AG04450 (cell line): Measurements from ENCODE around the gene GRAP2. TPM values are rescaled to one million over a fixed set of nuclear protein-coding genes. Genes with fewer than 3 reads are reported as not detected.

Experiments
- CTCF ChIA-PET: fragments of 300-600, 350-600 bp; formaldehyde crosslinking; extraction: SDS; loops from one replicate; lab custom pipeline; 2022; ENCODE audit warnings: antibody characterized with exemption, inconsistent platforms; lab: Charles Lee
- POLR2A ChIA-PET: fragments of 350-600 bp; formaldehyde crosslinking; extraction: SDS; loops from one replicate; lab custom pipeline; 2021; ENCODE audit warnings: antibody characterized with exemption, inconsistent platforms; lab: Yijun Ruan, JAX
- DNase-seq: peaks from one replicate; pipeline ENCODE4 v3.0.0-alpha.2; 2011; ENCODE audit warnings: low read depth, low spot score
- H3K27ac ChIP-seq: one replicate; pipeline ENCODE4 v1.5.1; 2012; ENCODE audit warnings: low read depth, low read length, control low read depth
- H3K27me3 ChIP-seq: one replicate; pipeline ENCODE4 v1.6.0; 2012; ENCODE audit warnings: low read length; ENCODE audit not compliant: control insufficient read depth, insufficient read depth
- H3K4me3 ChIP-seq: 2 replicates; pipeline ENCODE4 v1.5.1; 2011; ENCODE audit warnings: mild to moderate bottlenecking, low read depth, low read length, control low read depth
- H3K9me3 ChIP-seq: 2 replicates; pipeline ENCODE4 v1.5.1; 2012; ENCODE audit warnings: low read length; ENCODE audit not compliant: control insufficient read depth, insufficient read depth
- polyA plus RNA-seq: library from polyadenylated mRNA; depleted of rRNA; stranded (reverse); fragments of >200 nt; gene quantifications from 2 replicates; pipeline ENCODE4 v1.2.3, GENCODE V29; 2011; rRNA removed
- small RNA-seq: library from RNA; depleted of rRNA; stranded (forward); fragments of <200 nt; gene quantifications from one replicate; pipeline ENCODE3, GENCODE V24; 2012; ENCODE audit warnings: low read depth; ENCODE audit not compliant: insufficient read length
- TF ChIP-seq, protein P1 (sequence below): IDR thresholded peaks from 2 replicates; pipeline ENCODE4 v1.5.1; 2011; ENCODE audit warnings: low read depth, low read length, control low read depth, inconsistent platforms

Gene GRAP2
- polyA plus RNA-seq, 1 experiment = not detected

DNA sequence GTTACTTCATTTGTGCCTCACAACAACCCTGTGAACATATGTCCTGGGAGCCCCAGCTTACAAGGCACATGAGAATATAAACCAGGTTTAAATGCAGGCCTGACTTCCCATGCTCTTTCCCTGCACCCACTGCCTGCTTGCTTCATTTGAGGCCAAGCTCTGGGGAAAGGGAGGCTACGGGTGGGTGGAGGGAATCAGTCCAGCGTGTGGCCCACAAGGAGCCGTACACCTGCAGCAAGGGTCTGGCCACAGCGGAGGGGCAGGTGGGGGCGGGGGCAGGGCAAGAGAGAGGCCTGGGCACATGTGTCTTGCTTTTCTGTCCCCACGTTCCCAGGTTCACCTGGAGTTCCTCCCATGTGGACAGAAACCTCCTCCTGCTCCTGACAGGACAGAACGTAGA, 120.1 kb downstream of the GRAP2 start:
- Histone ChIP-seq H3K27ac (no peak overlapping the region), H3K27me3 (peaks cover 20% of the 10 kb centered on the region), H3K4me3 (no peak overlapping the region), H3K9me3 (no peaks in the 10 kb centered on the region)
- POLR2A ChIA-PET = no interaction called here
- CTCF ChIA-PET = interaction anchor here (0.7 to 4.6 kb wide), 3 partner anchors 486 to 539 kb away, joined by 4 to 22 read pairs (median 11); no protein-coding TSS in a partner anchor
- no peak for DNase-seq
- TF ChIP-seq, protein P1, sequence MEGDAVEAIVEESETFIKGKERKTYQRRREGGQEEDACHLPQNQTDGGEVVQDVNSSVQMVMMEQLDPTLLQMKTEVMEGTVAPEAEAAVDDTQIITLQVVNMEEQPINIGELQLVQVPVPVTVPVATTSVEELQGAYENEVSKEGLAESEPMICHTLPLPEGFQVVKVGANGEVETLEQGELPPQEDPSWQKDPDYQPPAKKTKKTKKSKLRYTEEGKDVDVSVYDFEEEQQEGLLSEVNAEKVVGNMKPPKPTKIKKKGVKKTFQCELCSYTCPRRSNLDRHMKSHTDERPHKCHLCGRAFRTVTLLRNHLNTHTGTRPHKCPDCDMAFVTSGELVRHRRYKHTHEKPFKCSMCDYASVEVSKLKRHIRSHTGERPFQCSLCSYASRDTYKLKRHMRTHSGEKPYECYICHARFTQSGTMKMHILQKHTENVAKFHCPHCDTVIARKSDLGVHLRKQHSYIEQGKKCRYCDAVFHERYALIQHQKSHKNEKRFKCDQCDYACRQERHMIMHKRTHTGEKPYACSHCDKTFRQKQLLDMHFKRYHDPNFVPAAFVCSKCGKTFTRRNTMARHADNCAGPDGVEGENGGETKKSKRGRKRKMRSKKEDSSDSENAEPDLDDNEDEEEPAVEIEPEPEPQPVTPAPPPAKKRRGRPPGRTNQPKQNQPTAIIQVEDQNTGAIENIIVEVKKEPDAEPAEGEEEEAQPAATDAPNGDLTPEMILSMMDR = no peak

DNA sequence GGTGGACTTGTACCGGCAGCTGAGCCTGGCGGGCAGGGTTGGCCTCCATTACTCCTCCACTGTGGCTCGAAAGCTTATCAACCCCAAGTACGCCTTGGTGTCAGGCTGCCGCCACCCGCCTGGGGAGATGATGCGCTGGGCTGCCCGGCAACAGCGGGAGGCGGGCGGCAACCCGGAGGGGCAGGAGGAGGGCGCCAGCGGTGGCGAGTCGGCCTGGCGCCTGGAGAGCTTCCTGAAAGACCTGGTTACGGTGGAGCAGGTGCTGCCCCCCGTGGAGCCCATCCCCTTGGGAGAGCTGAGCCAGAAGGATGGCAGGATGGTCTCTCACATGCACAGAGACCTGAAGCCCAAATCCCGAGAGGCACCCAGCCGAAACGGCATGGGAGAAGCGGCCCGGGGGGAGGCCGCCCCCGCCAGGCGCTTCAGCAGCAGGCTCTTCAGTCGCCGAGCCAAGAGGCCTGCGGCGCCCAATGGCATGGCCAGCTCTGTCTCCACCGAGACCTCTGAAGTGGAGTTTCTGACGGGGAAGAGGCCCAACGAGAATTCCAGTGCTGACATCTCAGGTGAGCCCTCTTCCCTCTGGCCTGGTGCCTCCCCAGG, 120.6 kb downstream of the GRAP2 start:
- Histone ChIP-seq H3K9me3 (no peaks in the 10 kb centered on the region), H3K27me3 (peaks cover 20% of the 10 kb centered on the region), H3K4me3 (no peak overlapping the region), H3K27ac (no peak overlapping the region)
- CTCF ChIA-PET = interaction anchor here (0.5 to 4.6 kb wide), 4 partner anchors 82 to 539 kb away, joined by 4 to 22 read pairs (median 9); no protein-coding TSS in a partner anchor
- TF ChIP-seq, protein P1 = no peak
- POLR2A ChIA-PET = no interaction called here
- DNase-seq = no peak

DNA sequence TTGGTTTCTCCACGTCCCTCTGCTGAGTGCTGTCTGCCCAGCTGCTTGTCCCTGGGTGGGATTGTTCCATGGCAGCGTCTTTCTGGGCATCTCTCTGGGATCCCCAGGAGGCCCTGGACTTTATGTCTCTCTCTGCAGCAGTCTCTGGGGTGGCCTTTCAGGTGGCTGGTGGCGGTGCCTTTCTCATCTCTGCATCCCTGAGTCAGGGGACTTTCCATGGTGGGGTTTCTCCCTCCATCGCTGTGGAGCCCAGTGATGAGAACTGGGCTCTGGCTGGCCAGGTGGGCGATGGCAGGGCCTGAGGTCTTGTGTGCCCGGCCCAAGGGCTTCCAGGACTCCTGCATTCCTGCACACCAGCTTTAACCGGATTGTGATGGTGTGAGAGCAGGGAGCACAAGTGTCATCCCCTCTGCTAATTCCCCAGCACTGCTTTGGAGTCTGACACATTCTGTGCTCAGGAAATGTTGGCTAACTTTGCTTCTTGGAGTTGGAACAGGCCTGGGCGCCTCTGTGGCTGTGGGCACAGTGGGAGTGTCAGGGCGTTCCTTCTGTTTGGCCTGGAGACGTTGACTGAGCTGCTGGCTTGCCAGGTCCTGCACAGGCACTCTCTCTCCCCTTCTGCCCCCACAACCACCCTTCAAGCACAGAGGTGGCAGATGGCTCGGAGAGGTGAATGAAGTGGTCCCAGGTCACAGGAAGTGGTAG, 121.8 kb downstream of the GRAP2 start:
- Histone ChIP-seq H3K27me3 (peaks cover 22% of the 10 kb centered on the region), H3K27ac (no peak overlapping the region), H3K4me3 (no peak overlapping the region), H3K9me3 (no peaks in the 10 kb centered on the region)
- TF ChIP-seq, protein P1 = no peak
- CTCF ChIA-PET = interaction anchor here (2.4 to 4.6 kb wide), 4 partner anchors 13 to 493 kb away, joined by 11 to 119 read pairs (median 22); no protein-coding TSS in a partner anchor
- POLR2A ChIA-PET = no interaction called here
- no peak for DNase-seq

Small RNA genes lying within 50 kb of the gene (small RNA-seq; reads per million reads assigned to genes)
- not detected for gene RN7SKP210

Other genes with a start within 250 kb of the GRAP2 start
- gene ENTHD1, start 7.3 kb upstream of the GRAP2 start, polyA plus RNA-seq = not detected in 2 replicates
- not detected in 2 replicates for gene TMA7B, start 59.3 kb downstream of the GRAP2 start, polyA plus RNA-seq
- 0.01 TPM in 1 of 2 replicates, not detected in the other for gene FAM83F, start 93.9 kb downstream of the GRAP2 start, polyA plus RNA-seq